Endometrial microvascular endothelial cells (primary cell): ENCODE measurements around the gene SCAPER. TPM values are rescaled to one million over a fixed set of nuclear protein-coding genes. Genes with fewer than 3 reads are reported as not detected.
"Not testable (repeated sequence)": the region's sequence is repeated elsewhere in the genome, so short reads cannot be mapped to it uniquely, and the experiment has no call there.

Source experiments
- in situ Hi-C: cut with HindIII; loops from 2 replicates; pipeline ENCODE4 v1.10.0; 2017; ENCODE audit warnings: low sequenced_read_pairs, low pct_unique_long_range_greater_than_20kb; ENCODE audit errors: inconsistent ontology term
- total RNA-seq: library from RNA; depleted of rRNA; stranded (reverse); fragments of >200 nt; gene quantifications from one replicate; pipeline ENCODE4 v1.2.3, GENCODE V29; 2015; ENCODE audit errors: inconsistent ontology term

The SCAPER gene
- total RNA-seq, 1 donor from 2014 or later, result 9.0 TPM

DNA sequence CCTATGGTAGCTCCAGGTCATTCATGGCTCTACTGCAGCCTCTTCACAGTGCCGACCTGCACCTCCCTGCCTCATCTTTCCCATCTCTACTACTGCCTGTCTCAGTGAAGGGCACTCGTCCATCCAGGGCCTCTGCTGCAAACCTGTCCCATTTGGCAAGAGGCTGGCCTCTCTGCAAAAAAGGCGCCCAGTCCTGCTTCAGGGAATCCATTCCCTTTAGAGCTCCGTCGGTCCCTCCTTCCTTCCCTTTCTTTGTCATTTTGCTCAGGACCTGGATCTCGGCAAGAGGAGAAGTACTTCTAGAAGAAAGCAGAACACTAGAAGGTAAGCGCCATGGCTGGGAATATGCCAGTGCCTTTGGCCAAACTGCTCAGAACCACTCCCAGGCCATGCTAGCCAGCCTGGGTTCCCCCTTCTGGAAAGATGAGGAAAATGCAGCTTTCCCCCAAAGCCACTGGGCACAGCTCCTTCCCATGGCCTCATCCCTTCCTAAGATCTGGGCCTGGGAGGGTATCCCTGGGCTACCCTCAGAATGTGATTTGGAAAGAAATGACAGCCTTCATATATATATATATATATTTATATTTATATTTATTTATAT, 575.0 kb downstream of the SCAPER start:
- in situ Hi-C loops, result no loop called here

- in situ Hi-C loops, result no loop called here
Observed at GRCh38 chr15:76328958-76329357, 576.2 kb downstream of the SCAPER start.

DNA sequence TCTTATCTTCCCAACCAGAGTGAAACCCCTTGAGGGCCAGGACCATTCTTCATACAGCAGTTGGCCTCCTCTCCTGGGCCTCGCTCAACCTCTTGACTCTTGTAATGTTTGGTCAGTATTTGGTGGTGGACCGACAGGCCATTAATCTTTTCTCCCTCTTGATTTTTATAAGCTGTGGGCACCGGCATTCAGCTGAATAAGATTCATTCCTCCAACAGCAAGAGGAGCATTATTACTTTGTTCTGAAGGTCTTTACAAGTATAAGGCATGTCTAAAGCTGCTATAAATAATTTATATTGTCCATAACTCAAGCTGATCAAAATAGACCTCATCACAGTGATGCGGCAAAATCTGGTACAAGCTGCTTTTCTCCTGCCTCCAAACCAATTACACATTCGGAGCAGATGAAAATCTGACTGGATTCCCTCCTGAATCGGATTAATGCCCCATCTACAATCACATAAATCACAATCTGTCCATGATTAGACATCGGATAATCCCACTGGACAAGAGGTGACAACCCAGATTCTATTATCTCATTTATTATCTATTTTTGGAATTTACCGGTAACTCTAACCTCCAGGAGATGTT, 576.9 kb downstream of the SCAPER start:
- in situ Hi-C loops, result no loop called here

- in situ Hi-C loops, result no loop called here
Observed at GRCh38 chr15:76327191-76328105, 577.7 kb downstream of the SCAPER start.

DNA sequence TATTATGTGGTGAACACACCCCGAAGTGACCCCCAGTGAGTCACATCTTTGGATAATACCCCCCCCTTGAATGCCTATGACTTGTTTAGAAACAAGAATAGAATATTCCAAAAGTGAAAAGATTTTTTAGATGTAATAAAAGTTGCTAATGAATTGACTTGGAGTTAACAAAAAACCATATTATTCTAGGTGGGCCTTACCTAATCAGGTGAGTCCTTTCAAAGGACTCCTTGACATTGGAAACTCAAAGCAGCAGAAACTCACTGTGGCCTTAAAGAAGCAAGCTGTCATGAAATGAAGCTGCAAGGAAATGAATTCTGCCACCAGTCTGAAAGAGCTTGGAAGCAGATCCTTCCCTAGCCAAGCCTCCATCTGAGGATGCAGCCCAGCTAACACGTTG, 579.4 kb downstream of the SCAPER start:
- in situ Hi-C loops, result no loop called here

DNA sequence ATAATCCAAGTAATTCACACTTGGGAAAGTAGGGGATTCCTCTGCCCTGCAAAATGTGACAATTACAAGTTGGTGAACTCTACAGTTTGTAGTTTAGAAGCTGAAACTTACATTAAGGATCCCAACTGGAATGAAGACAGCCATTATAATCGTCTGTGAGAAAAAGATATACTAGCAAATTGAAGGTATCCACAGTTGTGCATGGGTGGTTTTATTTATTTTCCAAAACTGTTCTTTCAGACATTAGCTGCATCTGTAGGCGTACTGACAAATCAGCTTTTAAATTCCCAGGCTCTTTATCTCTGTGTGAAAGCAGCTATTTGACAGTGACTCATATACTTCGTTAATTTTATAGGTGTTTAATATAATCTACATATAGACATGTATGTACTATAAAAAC, 581.1 kb downstream of the SCAPER start:
- in situ Hi-C loops, result no loop called here

DNA sequence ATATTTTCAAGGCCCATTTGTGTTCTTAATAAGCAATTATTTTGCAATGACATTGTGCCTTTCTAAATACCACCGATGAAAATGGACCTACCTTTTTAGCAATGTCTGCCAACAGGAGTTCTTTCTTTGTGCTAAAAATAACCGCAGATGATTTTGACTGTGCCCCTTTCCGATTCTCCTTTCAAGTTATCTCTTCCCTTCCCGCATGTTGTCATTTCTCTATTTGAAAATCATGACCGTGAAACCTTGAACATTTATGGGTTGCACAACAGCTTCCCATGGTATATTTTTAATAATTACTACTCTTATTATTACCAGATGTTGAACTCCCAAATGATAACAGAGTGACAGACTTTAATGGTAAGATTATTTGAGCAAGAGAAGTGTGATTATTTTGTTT, 583.5 kb downstream of the SCAPER start:
- in situ Hi-C loops, result no loop called here

- in situ Hi-C loops, result no loop called here
Observed at GRCh38 chr15:76321171-76321570, 584.0 kb downstream of the SCAPER start.

GRCh38 chr15:76320012-76320411, 585.1 kb downstream of the SCAPER start:
- in situ Hi-C loops, result no loop called here

GRCh38 chr15:76313731-76314130, 591.4 kb downstream of the SCAPER start:
- in situ Hi-C loops, result no loop called here

GRCh38 chr15:76313175-76313567, 592.0 kb downstream of the SCAPER start:
- in situ Hi-C loops, result not testable (repeated sequence)

- in situ Hi-C loops, result no loop called here
Observed at GRCh38 chr15:76312540-76313174, 592.5 kb downstream of the SCAPER start.

GRCh38 chr15:76311100-76311953, 593.8 kb downstream of the SCAPER start, which contains the start of gene ETFA:
Gene ETFA (minus strand): TSS chr15:76311469. CDS start chr15:76311388, 81 bp downstream.
- in situ Hi-C loops, result no loop called here

GRCh38 chr15:76310475-76311099, 594.6 kb downstream of the SCAPER start:
- in situ Hi-C loops, result no loop called here

- in situ Hi-C loops, result no loop called here
Observed at GRCh38 chr15:76309601-76310330, 595.4 kb downstream of the SCAPER start.

DNA sequence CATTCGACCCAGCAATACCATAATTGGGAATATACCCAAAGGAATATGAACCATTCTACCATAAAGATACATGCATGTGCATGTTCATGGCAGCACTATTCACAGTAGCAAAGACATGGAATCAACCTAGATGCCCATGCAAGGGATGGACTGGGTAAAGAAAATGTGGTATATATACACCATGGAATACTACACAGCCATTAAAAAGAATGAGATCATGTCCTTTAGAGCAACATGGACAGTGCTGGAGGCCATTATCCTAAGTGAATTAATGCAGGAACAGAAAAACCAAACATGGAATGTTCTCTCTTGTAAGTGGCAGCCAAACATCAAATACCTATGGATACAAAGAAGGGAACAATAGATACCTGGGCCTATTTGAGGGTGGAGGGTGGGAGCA, 601.2 kb downstream of the SCAPER start:
- in situ Hi-C loops, result no loop called here

- in situ Hi-C loops, result no loop called here
Observed at GRCh38 chr15:76299786-76300185, 605.4 kb downstream of the SCAPER start.

DNA sequence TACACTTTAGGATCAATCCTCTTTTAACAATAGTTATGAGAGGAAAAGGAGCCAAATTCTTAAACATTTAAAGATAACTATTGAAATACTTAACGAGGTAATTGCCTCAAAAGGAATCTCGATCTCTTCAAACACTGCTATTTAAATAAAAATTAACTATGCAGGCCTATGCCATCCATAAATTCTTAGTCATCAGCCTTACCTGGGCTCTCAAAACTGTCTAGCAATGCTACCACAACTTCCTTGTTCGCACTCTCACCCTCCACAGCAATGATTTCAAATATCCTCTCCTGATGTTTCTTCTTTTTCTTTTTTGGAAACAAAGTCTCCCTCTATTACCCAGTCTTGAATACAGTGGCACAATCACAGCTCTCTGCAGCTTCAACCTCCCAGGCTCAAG, 606.2 kb downstream of the SCAPER start:
- in situ Hi-C loops, result no loop called here
